Coronary artery (tissue), 2 donors: ENCODE measurements around the gene WASF2.

Source experiments
- DNase-seq: peaks from one replicate; pipeline ENCODE4 v3.0.0-alpha.2; 2017; ENCODE audit warnings: low spot score
- H3K27ac ChIP-seq, 2 donors: fragments of 200-600 bp; sonication (generic); one replicate each; pipeline ENCODE4 v1.5.1; 2016 to 2019
- H3K4me3 ChIP-seq: fragments of 200-600 bp; sonication (generic); 2 replicates; pipeline ENCODE4 v1.5.1; 2016; ENCODE audit warnings: mild to moderate bottlenecking, moderate library complexity
- CTCF ChIP-seq: fragments of 200-600 bp; sonication (generic); IDR thresholded peaks from one replicate; pipeline ENCODE4 v1.5.1; 2019; ENCODE audit warnings: antibody characterized with exemption

The WASF2 gene

GRCh38 chr1:27527223-27527889 is 37.4 kb upstream of the WASF2 start:
- peak overlapping the region; percentile 75 for H3K4me3 ChIP-seq
- H3K27ac ChIP-seq: peak overlapping the region; percentile 76 to 87
- no peak for TF ChIP-seq CTCF
- no peak for DNase-seq

GRCh38 chr1:27526569-27527222 is 36.7 kb upstream of the WASF2 start:
- TF ChIP-seq CTCF: no peak
- Histone ChIP-seq H3K27ac (peak overlapping the region; percentile 76 to 87), H3K4me3 (peak overlapping the region; percentile 75)
- DNase-seq: no peak

GRCh38 chr1:27525296-27526272 is 35.6 kb upstream of the WASF2 start:
- peak overlapping the region; percentile 74 to 87 for H3K27ac ChIP-seq
- peak overlapping the region; percentile 6 for H3K4me3 ChIP-seq
- no peak for TF ChIP-seq CTCF
- DNase-seq: no peak

- Histone ChIP-seq H3K27ac (peak overlapping the region in 1 of 2 donors; percentile 54), H3K4me3 (no peak overlapping the region)
- no peak for DNase-seq
- TF ChIP-seq CTCF: no peak
Measured at GRCh38 chr1:27523337-27524020, 33.5 kb upstream of the WASF2 start.

- peak overlapping the region; percentile 5 for H3K4me3 ChIP-seq
- DNase-seq: no peak
Measured at GRCh38 chr1:27522432-27523336, 32.7 kb upstream of the WASF2 start.

More at GRCh38 chr1:27522432-27523336, 32.7 kb upstream of the WASF2 start:
- peak overlapping the region in 1 of 2 donors; percentile 54 for H3K27ac ChIP-seq
- TF ChIP-seq CTCF: no peak
